ENCODE data around the gene HOXA7.

HOXA7 gene

DNA sequence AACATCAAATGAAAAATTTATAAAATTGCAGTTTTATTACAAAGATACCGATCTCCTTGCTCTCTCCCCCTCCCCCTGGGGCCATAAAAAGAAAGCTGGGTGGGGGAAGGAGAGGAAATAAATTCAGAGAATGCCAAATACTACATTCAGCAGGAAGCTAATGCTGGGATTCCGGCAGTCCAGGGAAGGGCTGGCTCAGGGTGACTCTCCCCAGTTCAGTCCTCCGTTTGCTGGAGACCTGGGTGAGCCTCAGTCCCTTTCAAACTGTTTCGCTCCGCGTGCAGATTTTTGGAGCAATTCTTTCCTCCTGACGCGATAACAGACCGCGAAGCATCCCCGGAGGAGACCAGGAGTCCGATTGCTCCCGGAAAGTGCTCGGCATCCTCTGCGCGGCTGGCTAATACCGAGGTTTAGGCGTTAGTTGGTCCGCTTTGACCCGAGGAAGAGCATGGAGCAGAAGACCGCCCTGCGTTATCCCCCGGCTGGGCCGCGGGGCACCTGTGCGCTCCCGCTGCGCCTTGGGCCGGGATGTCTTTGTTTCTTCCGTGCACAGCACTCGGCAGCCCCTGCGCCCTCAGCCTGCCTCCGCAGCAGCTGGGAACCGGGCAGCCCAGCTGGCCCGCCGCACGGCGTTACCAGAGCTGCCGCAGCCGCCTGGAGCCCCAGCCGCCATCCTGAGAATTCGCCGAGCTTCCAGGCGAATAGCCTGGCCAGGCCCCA, 50.1 kb downstream of the HOXA7 start:
- H3K4me3 ChIP-seq (ENCODE audit: low read length) = no peak overlapping the region
- no peaks in the 10 kb centered on the region for H3K79me2 ChIP-seq (ENCODE audit: control insufficient read depth, low read length)
- H3K4me1 ChIP-seq (ENCODE audit: control insufficient read depth, low read length) = no peaks in the 10 kb centered on the region
- TF ChIP-seq EZH2phosphoT487 (IDR thresholded peaks at IDR 0.05; ENCODE audit: borderline replicate concordance, low read length) = no peak
- TF ChIP-seq CTCF (IDR thresholded peaks at IDR 0.05; ENCODE audit: low read depth, low read length, poor library complexity, severe bottlenecking) = no peak
- H3K9me2 ChIP-seq (replicated peaks; ENCODE audit: control insufficient read depth, low read length) = no peaks in the 10 kb centered on the region
- no peak overlapping the region for H3K4me2 ChIP-seq (ENCODE audit: low read length)
- no peaks in the 10 kb centered on the region for H3K9me3 ChIP-seq (ENCODE audit: control insufficient read depth, insufficient read depth, low read length)
- H3K27me3 ChIP-seq (ENCODE audit: control insufficient read depth, low read length) = peaks cover 28% of the 10 kb centered on the region
- H3K36me3 ChIP-seq (ENCODE audit: control insufficient read depth, low read length) = no peaks in the 10 kb centered on the region
- no peak overlapping the region for H3K27ac ChIP-seq (ENCODE audit: low read depth, low read length)
- 0 out of 2 replicates have a peak, but pooled peaks cover 2% of the 10 kb centered on the region for H3F3A ChIP-seq (ENCODE audit: control insufficient read depth, insufficient read depth)
- no peaks in the 10 kb centered on the region for H4K20me1 ChIP-seq (ENCODE audit: control insufficient read depth, insufficient read depth, low read depth, low read length)

DNA sequence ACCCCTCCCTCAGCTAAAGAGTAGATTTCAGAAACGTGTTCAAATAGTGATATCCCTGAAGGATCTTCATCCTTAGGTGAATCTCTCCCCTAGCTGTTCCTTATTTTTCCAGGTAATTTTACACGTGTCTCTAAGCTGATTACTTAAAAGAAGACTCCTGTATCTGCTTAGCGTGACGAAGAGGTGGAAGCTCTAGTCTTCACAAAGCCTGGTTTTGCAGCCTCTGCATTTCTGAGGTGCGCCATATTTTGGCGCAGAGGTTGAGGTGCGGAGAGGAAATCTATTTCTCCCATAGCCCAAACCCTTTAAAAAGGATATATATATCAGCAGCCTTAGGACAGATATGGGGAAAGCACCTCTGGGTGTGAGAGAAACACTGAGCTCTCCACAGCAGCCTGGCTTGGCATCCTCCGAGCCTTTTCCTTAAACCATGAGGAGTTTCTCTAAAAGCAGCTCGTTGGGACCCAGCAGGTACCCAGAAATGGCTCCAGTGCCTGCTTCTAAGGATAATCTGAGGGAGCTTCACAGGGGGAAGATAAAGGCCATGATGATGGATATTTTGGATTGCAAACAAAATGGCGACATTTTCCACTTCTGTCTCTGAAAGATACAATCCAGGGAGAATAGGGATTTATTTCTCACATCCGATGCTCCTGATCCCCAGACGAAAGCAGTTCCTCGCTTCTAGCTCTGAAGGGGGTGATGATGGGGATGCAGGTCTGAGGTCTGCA, 51.0 kb downstream of the HOXA7 start:
- H3F3A ChIP-seq (ENCODE audit: control insufficient read depth, insufficient read depth) = 0 out of 2 replicates have a peak, but pooled peaks cover 2% of the 10 kb centered on the region
- no peaks in the 10 kb centered on the region for H4K20me1 ChIP-seq (ENCODE audit: control insufficient read depth, insufficient read depth, low read depth, low read length)
- no peaks in the 10 kb centered on the region for H3K36me3 ChIP-seq (ENCODE audit: control insufficient read depth, low read length)
- no peak for TF ChIP-seq CTCF (IDR thresholded peaks at IDR 0.05; ENCODE audit: low read depth, low read length, poor library complexity, severe bottlenecking)
- TF ChIP-seq EZH2phosphoT487 (IDR thresholded peaks at IDR 0.05; ENCODE audit: borderline replicate concordance, low read length) = no peak
- no peak overlapping the region for H3K27ac ChIP-seq (ENCODE audit: low read depth, low read length)
- no peaks in the 10 kb centered on the region for H3K79me2 ChIP-seq (ENCODE audit: control insufficient read depth, low read length)
- H3K4me1 ChIP-seq (ENCODE audit: control insufficient read depth, low read length) = no peaks in the 10 kb centered on the region
- H3K9me3 ChIP-seq (ENCODE audit: control insufficient read depth, insufficient read depth, low read length) = no peaks in the 10 kb centered on the region
- H3K4me2 ChIP-seq (ENCODE audit: low read length) = no peak overlapping the region
- H3K9me2 ChIP-seq (replicated peaks; ENCODE audit: control insufficient read depth, low read length) = no peaks in the 10 kb centered on the region
- H3K4me3 ChIP-seq (ENCODE audit: low read length) = no peak overlapping the region
- H3K27me3 ChIP-seq (ENCODE audit: control insufficient read depth, low read length) = peaks cover 28% of the 10 kb centered on the region

DNA sequence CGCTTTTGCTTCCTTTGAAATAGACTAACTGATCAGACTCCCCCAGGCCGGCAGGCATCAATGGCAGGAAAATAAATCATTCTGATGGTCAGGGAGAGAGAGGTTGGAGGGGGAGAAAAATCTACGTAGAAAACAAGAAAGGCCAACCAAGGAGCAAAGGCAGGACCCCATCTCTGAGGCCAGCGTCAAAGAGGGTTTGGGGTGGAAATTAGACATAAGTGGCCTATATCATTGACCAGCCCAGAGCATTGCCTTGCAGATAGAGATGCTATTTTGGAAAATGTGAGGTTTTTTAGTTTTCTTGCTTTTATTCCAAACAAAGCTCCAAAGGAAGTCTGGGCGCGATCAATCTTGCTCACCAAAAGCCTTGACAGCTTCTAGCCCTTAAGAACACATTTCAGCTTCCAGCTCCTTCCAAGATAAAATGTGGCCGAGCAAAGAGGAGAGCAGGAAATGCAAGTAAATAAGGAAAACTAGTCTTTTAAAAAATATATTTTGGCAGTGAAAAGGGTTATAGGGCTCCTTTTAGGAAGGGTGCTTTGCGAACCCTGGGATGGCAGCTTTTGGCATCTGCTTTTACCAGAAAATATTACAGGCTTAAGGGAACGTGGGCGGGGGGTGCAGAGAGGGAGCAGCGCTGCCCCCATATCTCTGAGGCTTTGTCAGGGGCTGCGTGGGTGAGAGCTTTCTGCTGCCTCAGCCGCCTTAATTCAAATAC, 52.0 kb downstream of the HOXA7 start:
- Histone ChIP-seq H3K27ac (ENCODE audit: low read depth, low read length) (no peak overlapping the region), H3K27me3 (ENCODE audit: control insufficient read depth, low read length) (peaks cover 28% of the 10 kb centered on the region), H3K9me3 (ENCODE audit: control insufficient read depth, insufficient read depth, low read length) (no peaks in the 10 kb centered on the region)

More for the DNA sequence above, 52.0 kb downstream of the HOXA7 start:
- H3K4me2 ChIP-seq (ENCODE audit: low read length) = no peak overlapping the region
- no peak overlapping the region for H3K4me3 ChIP-seq (ENCODE audit: low read length)
- no peaks in the 10 kb centered on the region for H4K20me1 ChIP-seq (ENCODE audit: control insufficient read depth, insufficient read depth, low read depth, low read length)
- no peaks in the 10 kb centered on the region for H3K4me1 ChIP-seq (ENCODE audit: control insufficient read depth, low read length)
- H3K9me2 ChIP-seq (replicated peaks; ENCODE audit: control insufficient read depth, low read length) = no peaks in the 10 kb centered on the region
- no peaks in the 10 kb centered on the region for H3K36me3 ChIP-seq (ENCODE audit: control insufficient read depth, low read length)
- TF ChIP-seq CTCF (IDR thresholded peaks at IDR 0.05; ENCODE audit: low read depth, low read length, poor library complexity, severe bottlenecking) (no peak), EZH2phosphoT487 (IDR thresholded peaks at IDR 0.05; ENCODE audit: borderline replicate concordance, low read length) (no peak)
- peaks cover 4% of the 10 kb centered on the region; the same call in 1 of the 2 replicates for H3F3A ChIP-seq (ENCODE audit: control insufficient read depth, insufficient read depth)
- H3K79me2 ChIP-seq (ENCODE audit: control insufficient read depth, low read length) = no peaks in the 10 kb centered on the region
